Measurements from ENCODE around the gene LGALSL.

LGALSL gene

GRCh38 chr2:64453770-64454385 lies at the start of gene LGALSL:
TSS of gene LGALSL (plus strand) at chr2:64454162. CDS start at chr2:64454546, 384 bp downstream.
- peak; percentile 69 for DNase-seq (ENCODE audit: low spot score)
- POLR2A ChIA-PET (ENCODE audit: low non-redundant PET) = no interaction called here
- TF ChIP-seq, protein P1, sequence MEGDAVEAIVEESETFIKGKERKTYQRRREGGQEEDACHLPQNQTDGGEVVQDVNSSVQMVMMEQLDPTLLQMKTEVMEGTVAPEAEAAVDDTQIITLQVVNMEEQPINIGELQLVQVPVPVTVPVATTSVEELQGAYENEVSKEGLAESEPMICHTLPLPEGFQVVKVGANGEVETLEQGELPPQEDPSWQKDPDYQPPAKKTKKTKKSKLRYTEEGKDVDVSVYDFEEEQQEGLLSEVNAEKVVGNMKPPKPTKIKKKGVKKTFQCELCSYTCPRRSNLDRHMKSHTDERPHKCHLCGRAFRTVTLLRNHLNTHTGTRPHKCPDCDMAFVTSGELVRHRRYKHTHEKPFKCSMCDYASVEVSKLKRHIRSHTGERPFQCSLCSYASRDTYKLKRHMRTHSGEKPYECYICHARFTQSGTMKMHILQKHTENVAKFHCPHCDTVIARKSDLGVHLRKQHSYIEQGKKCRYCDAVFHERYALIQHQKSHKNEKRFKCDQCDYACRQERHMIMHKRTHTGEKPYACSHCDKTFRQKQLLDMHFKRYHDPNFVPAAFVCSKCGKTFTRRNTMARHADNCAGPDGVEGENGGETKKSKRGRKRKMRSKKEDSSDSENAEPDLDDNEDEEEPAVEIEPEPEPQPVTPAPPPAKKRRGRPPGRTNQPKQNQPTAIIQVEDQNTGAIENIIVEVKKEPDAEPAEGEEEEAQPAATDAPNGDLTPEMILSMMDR (conservative IDR thresholded peaks at IDR 0.05; ENCODE audit: low read depth) = no peak
- H3K27ac ChIP-seq = peak within 1 kb of the TSS; percentile 95
- CTCF ChIA-PET = interaction anchor here (0.5 to 1.5 kb wide), 3 partner anchors 10 to 123 kb away, joined by 3 to 6 read pairs (median 3); no protein-coding TSS in a partner anchor

DNA sequence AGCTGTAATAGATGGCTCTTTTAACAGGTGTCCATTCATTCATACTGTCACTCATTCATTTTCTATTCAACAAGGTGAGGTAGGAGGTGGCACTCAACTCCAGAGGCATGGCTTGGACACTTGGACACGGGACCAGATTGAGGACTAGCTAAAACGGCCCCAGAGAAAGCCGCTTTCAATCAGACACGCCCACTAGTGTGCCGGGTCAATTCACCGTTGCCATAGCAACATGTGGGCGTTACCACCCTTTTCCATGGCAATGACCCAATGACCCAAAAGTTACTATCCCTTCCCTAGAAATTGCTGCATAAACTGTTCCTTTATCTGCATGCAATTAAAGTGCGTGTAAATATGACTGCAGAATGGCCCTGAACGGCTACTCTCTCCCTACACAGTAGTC lies 49.2 kb upstream of the LGALSL start:
- no peak for DNase-seq (ENCODE audit: low spot score)
- POLR2A ChIA-PET (ENCODE audit: low non-redundant PET) = no interaction called here

GRCh38 chr2:64405581-64406406 lies 48.2 kb upstream of the LGALSL start:
- H3K27ac ChIP-seq = peak overlapping the region; percentile 8; the same call in 1 of the 2 replicates
- CTCF ChIA-PET = interaction anchor here (1.5 kb wide), 1 partner anchor 82 kb away, joined by 4 read pairs; no protein-coding TSS in a partner anchor
- TF ChIP-seq, protein P1 (conservative IDR thresholded peaks at IDR 0.05; ENCODE audit: low read depth) = no peak

More for the DNA sequence above, 49.2 kb upstream of the LGALSL start:
- peak overlapping the region; percentile 90 for H3K27ac ChIP-seq
- TF ChIP-seq, protein P1 (conservative IDR thresholded peaks at IDR 0.05; ENCODE audit: low read depth) = no peak
- CTCF ChIA-PET = interaction anchor here (1.5 kb wide), 1 partner anchor 83 kb away, joined by 4 read pairs; no protein-coding TSS in a partner anchor

GRCh38 chr2:64406407-64406774 lies 47.6 kb upstream of the LGALSL start:
- TF ChIP-seq, protein P1 (conservative IDR thresholded peaks at IDR 0.05; ENCODE audit: low read depth) = no peak
- peak overlapping the region; percentile 8; the same call in 1 of the 2 replicates for H3K27ac ChIP-seq
- no peak for DNase-seq (ENCODE audit: low spot score)
- POLR2A ChIA-PET (ENCODE audit: low non-redundant PET) = no interaction called here
- CTCF ChIA-PET = no interaction called here

More at GRCh38 chr2:64405581-64406406, 48.2 kb upstream of the LGALSL start:
- DNase-seq (ENCODE audit: low spot score) = no peak
- POLR2A ChIA-PET (ENCODE audit: low non-redundant PET) = no interaction called here

DNA sequence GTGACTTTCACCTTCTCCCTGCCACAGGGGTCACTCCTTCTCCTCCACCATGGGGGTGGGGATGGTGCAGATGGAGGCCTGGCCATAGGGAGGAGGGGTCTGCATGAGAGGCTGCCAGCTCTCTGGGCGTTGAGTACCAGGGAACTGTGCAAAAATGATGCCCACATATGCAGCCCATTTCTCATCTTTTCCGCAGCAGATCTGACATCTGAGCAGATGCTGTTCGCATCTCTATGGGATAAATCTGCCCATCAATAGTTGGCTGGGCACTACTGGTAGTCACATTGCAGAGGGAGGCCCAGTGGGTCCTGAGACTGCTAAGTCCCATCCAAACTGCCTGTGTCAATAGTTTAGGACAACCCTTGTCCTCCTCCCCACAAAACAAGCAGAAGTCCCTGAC lies 45.9 kb upstream of the LGALSL start:
- H3K27ac ChIP-seq = no peak overlapping the region
- CTCF ChIA-PET = no interaction called here

GRCh38 chr2:64410671-64411070 lies 43.3 kb upstream of the LGALSL start:
- ChIA-PET POLR2A (ENCODE audit: low non-redundant PET) (no interaction called here), CTCF (no interaction called here)
- TF ChIP-seq, protein P1 (conservative IDR thresholded peaks at IDR 0.05; ENCODE audit: low read depth) = no peak
- no peak overlapping the region for H3K27ac ChIP-seq
- no peak for DNase-seq (ENCODE audit: low spot score)

More for the DNA sequence above, 45.9 kb upstream of the LGALSL start:
- TF ChIP-seq, protein P1 (conservative IDR thresholded peaks at IDR 0.05; ENCODE audit: low read depth) = no peak
- POLR2A ChIA-PET (ENCODE audit: low non-redundant PET) = no interaction called here
- DNase-seq (ENCODE audit: low spot score) = no peak

Data from RWPE1 (cell line).